ENCODE results near the gene AHRR. TPM values are rescaled to one million over a fixed set of nuclear protein-coding genes. Genes with fewer than 3 reads are reported as not detected.

The AHRR gene
- total and polyA plus RNA-seq, 2 experiments from 2014 or later = 0.27 to 1.8 TPM

DNA sequence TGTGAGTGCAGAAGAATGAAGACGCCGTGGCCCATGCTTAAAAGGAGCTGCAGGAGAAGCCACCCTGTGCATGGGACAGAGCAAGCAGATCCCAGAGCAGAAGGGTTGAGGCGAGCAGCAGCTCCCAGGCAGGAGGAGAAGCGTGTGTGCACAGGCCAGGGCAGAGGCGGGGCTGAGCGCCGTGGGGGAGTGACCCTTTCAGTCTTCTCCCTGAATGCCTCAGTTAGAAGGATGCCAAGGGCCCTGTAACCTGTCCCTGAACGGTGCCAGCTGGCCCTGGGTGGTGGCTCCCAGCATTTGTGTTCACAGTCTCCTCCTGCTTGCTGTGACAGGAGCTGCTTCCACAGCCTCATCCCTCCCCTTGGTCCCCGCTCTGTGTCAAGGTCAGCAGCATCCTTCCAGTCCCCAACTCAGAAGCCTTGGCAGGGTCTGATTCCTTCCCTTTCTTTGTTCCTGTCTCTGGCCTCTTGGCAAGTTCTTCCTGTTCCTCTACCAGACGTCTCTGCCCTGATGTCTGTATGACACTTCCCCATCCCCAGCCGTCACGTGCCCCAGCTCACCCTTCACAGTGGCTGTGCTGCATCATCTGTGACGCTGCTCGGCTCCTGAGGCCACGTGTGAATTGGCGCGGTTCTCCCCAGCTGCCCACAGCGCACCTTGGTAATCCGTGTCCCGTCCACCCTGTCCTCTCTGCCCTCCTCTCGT is 126.7 kb downstream of the AHRR start:
- Mint-ChIP-seq H3K4me3 (no peak overlapping the region), H3K9me3 (peaks cover 3% of the 10 kb centered on the region; the same call in 1 of the 3 replicates), H3K27me3 (ENCODE audit: insufficient read depth, low read depth, poor library complexity) (peaks cover 9% of the 10 kb centered on the region), H3K27ac (no peak overlapping the region), H3K36me3 (ENCODE audit: low read depth) (peaks cover 55% of the 10 kb centered on the region), H3K4me1 (peaks cover 3% of the 10 kb centered on the region; the same call in 2 of the 3 replicates)
- Histone ChIP-seq H3F3A (replicated peaks; ENCODE audit: low read depth) (no peaks in the 10 kb centered on the region), H3K4me3 (no peak overlapping the region), H3K27me3 (ENCODE audit: insufficient read depth) (no peaks in the 10 kb centered on the region), H3K79me2 (replicated peaks; ENCODE audit: insufficient read depth) (peaks cover 28% of the 10 kb centered on the region), H4K20me1 (replicated peaks; ENCODE audit: insufficient read depth) (peaks cover 7% of the 10 kb centered on the region), H3K4me2 (no peak overlapping the region), H2AFZ (no peak overlapping the region), H3K4me1 (ENCODE audit: insufficient read depth) (no peaks in the 10 kb centered on the region), H3K9me2 (ENCODE audit: insufficient read depth) (no peaks in the 10 kb centered on the region), H3K27ac (ENCODE audit: low read depth) (no peak overlapping the region), H3K36me3 (ENCODE audit: insufficient read depth) (peaks cover 20% of the 10 kb centered on the region)
- DNase-seq (ENCODE audit: low spot score) = no peak
- TF ChIP-seq STAT1 (IDR thresholded peaks at IDR 0.05; ENCODE audit: unreplicated experiment) (no peak), POLR2AphosphoS5 (IDR thresholded peaks at IDR 0.05; ENCODE audit: low read depth) (no peak), EZH2phosphoT487 (IDR thresholded peaks at IDR 0.05; ENCODE audit: unreplicated experiment) (no peak), EZH2 (IDR thresholded peaks at IDR 0.05; ENCODE audit: low read depth, unreplicated experiment) (no peak), CREB1 (CRISPR knock-in tag; IDR thresholded peaks at IDR 0.05; ENCODE audit: low read depth) (no peak), ETS1 (IDR thresholded peaks at IDR 0.05) (no peak), JUNB (IDR thresholded peaks at IDR 0.05; ENCODE audit: unreplicated experiment) (no peak), ZNF331 (CRISPR knock-in tag; IDR thresholded peaks at IDR 0.05; ENCODE audit: low read depth) (no peak), ZNF114 (CRISPR knock-in tag; IDR thresholded peaks at IDR 0.05) (no peak), NANOG (IDR thresholded peaks at IDR 0.05; ENCODE audit: borderline replicate concordance) (no peak)
- TF ChIP-seq, protein P1, sequence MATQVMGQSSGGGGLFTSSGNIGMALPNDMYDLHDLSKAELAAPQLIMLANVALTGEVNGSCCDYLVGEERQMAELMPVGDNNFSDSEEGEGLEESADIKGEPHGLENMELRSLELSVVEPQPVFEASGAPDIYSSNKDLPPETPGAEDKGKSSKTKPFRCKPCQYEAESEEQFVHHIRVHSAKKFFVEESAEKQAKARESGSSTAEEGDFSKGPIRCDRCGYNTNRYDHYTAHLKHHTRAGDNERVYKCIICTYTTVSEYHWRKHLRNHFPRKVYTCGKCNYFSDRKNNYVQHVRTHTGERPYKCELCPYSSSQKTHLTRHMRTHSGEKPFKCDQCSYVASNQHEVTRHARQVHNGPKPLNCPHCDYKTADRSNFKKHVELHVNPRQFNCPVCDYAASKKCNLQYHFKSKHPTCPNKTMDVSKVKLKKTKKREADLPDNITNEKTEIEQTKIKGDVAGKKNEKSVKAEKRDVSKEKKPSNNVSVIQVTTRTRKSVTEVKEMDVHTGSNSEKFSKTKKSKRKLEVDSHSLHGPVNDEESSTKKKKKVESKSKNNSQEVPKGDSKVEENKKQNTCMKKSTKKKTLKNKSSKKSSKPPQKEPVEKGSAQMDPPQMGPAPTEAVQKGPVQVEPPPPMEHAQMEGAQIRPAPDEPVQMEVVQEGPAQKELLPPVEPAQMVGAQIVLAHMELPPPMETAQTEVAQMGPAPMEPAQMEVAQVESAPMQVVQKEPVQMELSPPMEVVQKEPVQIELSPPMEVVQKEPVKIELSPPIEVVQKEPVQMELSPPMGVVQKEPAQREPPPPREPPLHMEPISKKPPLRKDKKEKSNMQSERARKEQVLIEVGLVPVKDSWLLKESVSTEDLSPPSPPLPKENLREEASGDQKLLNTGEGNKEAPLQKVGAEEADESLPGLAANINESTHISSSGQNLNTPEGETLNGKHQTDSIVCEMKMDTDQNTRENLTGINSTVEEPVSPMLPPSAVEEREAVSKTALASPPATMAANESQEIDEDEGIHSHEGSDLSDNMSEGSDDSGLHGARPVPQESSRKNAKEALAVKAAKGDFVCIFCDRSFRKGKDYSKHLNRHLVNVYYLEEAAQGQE (IDR thresholded peaks at IDR 0.05; ENCODE audit: unreplicated experiment) = no peak
- TF ChIP-seq, protein P2, sequence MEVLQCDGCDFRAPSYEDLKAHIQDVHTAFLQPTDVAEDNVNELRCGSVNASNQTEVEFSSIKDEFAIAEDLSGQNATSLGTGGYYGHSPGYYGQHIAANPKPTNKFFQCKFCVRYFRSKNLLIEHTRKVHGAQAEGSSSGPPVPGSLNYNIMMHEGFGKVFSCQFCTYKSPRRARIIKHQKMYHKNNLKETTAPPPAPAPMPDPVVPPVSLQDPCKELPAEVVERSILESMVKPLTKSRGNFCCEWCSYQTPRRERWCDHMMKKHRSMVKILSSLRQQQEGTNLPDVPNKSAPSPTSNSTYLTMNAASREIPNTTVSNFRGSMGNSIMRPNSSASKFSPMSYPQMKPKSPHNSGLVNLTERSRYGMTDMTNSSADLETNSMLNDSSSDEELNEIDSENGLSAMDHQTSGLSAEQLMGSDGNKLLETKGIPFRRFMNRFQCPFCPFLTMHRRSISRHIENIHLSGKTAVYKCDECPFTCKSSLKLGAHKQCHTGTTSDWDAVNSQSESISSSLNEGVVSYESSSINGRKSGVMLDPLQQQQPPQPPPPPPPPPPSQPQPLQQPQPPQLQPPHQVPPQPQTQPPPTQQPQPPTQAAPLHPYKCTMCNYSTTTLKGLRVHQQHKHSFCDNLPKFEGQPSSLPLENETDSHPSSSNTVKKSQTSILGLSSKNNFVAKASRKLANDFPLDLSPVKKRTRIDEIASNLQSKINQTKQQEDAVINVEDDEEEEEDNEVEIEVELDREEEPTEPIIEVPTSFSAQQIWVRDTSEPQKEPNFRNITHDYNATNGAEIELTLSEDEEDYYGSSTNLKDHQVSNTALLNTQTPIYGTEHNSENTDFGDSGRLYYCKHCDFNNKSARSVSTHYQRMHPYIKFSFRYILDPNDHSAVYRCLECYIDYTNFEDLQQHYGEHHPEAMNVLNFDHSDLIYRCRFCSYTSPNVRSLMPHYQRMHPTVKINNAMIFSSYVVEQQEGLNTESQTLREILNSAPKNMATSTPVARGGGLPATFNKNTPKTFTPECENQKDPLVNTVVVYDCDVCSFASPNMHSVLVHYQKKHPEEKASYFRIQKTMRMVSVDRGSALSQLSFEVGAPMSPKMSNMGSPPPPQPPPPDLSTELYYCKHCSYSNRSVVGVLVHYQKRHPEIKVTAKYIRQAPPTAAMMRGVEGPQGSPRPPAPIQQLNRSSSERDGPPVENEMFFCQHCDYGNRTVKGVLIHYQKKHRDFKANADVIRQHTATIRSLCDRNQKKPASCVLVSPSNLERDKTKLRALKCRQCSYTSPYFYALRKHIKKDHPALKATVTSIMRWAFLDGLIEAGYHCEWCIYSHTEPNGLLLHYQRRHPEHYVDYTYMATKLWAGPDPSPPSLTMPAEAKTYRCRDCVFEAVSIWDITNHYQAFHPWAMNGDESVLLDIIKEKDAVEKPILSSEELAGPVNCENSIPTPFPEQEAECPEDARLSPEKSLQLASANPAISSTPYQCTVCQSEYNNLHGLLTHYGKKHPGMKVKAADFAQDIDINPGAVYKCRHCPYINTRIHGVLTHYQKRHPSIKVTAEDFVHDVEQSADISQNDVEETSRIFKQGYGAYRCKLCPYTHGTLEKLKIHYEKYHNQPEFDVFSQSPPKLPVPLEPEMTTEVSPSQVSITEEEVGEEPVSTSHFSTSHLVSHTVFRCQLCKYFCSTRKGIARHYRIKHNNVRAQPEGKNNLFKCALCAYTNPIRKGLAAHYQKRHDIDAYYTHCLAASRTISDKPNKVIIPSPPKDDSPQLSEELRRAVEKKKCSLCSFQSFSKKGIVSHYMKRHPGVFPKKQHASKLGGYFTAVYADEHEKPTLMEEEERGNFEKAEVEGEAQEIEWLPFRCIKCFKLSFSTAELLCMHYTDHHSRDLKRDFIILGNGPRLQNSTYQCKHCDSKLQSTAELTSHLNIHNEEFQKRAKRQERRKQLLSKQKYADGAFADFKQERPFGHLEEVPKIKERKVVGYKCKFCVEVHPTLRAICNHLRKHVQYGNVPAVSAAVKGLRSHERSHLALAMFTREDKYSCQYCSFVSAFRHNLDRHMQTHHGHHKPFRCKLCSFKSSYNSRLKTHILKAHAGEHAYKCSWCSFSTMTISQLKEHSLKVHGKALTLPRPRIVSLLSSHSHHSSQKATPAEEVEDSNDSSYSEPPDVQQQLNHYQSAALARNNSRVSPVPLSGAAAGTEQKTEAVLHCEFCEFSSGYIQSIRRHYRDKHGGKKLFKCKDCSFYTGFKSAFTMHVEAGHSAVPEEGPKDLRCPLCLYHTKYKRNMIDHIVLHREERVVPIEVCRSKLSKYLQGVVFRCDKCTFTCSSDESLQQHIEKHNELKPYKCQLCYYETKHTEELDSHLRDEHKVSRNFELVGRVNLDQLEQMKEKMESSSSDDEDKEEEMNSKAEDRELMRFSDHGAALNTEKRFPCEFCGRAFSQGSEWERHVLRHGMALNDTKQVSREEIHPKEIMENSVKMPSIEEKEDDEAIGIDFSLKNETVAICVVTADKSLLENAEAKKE (CRISPR knock-in tag; IDR thresholded peaks at IDR 0.05) = no peak
- TF ChIP-seq, protein P3, sequence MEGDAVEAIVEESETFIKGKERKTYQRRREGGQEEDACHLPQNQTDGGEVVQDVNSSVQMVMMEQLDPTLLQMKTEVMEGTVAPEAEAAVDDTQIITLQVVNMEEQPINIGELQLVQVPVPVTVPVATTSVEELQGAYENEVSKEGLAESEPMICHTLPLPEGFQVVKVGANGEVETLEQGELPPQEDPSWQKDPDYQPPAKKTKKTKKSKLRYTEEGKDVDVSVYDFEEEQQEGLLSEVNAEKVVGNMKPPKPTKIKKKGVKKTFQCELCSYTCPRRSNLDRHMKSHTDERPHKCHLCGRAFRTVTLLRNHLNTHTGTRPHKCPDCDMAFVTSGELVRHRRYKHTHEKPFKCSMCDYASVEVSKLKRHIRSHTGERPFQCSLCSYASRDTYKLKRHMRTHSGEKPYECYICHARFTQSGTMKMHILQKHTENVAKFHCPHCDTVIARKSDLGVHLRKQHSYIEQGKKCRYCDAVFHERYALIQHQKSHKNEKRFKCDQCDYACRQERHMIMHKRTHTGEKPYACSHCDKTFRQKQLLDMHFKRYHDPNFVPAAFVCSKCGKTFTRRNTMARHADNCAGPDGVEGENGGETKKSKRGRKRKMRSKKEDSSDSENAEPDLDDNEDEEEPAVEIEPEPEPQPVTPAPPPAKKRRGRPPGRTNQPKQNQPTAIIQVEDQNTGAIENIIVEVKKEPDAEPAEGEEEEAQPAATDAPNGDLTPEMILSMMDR (conservative IDR thresholded peaks at IDR 0.05; ENCODE audit: low read depth in 2 of 2) = no peak
- no peak for ATAC-seq
